ENCODE measurements around the gene MAEA. TPM values are rescaled to one million over a fixed set of nuclear protein-coding genes. Genes with fewer than 3 reads are reported as not detected.

MAEA gene
- total RNA-seq, 1 donor from 2014 or later, result 56.3 TPM

GRCh38 chr4:1378559-1379231 lies 89.0 kb downstream of the MAEA start:
- Mint-ChIP-seq H3K4me1 (ENCODE audit: low read depth) (no peaks in the 10 kb centered on the region), H3K4me3 (ENCODE audit: unreplicated experiment) (no peak overlapping the region), H3K27me3 (ENCODE audit: low read depth) (no peaks in the 10 kb centered on the region), H3K36me3 (ENCODE audit: low read depth) (peaks cover 2% of the 10 kb centered on the region), H3K9me3 (ENCODE audit: low read depth) (no peaks in the 10 kb centered on the region), H3K27ac (ENCODE audit: unreplicated experiment) (no peak overlapping the region)
- no peak for TF ChIP-seq CTCF (IDR thresholded peaks at IDR 0.05)
- peak; percentile 91 for DNase-seq (ENCODE audit: low spot score)

- no peak overlapping the region for H3K4me3 Mint-ChIP-seq (ENCODE audit: unreplicated experiment)
- no peak overlapping the region for H3K27ac Mint-ChIP-seq (ENCODE audit: unreplicated experiment)
- peaks cover 2% of the 10 kb centered on the region for H3K36me3 Mint-ChIP-seq (ENCODE audit: low read depth)
- no peaks in the 10 kb centered on the region for H3K4me1 Mint-ChIP-seq (ENCODE audit: low read depth)
- peak; percentile 79 for DNase-seq (ENCODE audit: low spot score)
- no peak for TF ChIP-seq CTCF (IDR thresholded peaks at IDR 0.05)
- H3K27me3 Mint-ChIP-seq (ENCODE audit: low read depth), result no peaks in the 10 kb centered on the region
- H3K9me3 Mint-ChIP-seq (ENCODE audit: low read depth), result no peaks in the 10 kb centered on the region
Measured at GRCh38 chr4:1379351-1379781, 89.7 kb downstream of the MAEA start.

- no peaks in the 10 kb centered on the region for H3K27me3 Mint-ChIP-seq (ENCODE audit: low read depth)
- peaks cover 4% of the 10 kb centered on the region for H3K36me3 Mint-ChIP-seq (ENCODE audit: low read depth)
- no peak overlapping the region for H3K4me3 Mint-ChIP-seq (ENCODE audit: unreplicated experiment)
- H3K9me3 Mint-ChIP-seq (ENCODE audit: low read depth), result no peaks in the 10 kb centered on the region
- no peak overlapping the region for H3K27ac Mint-ChIP-seq (ENCODE audit: unreplicated experiment)
- H3K4me1 Mint-ChIP-seq (ENCODE audit: low read depth), result no peaks in the 10 kb centered on the region
- no peak for TF ChIP-seq CTCF (IDR thresholded peaks at IDR 0.05)
- DNase-seq (ENCODE audit: low spot score), result peak; percentile 68
Measured at GRCh38 chr4:1379801-1380331, 90.2 kb downstream of the MAEA start.

- Mint-ChIP-seq H3K36me3 (ENCODE audit: low read depth) (peaks cover 4% of the 10 kb centered on the region), H3K27ac (ENCODE audit: unreplicated experiment) (no peak overlapping the region), H3K9me3 (ENCODE audit: low read depth) (no peaks in the 10 kb centered on the region), H3K4me3 (ENCODE audit: unreplicated experiment) (no peak overlapping the region), H3K4me1 (ENCODE audit: low read depth) (no peaks in the 10 kb centered on the region), H3K27me3 (ENCODE audit: low read depth) (no peaks in the 10 kb centered on the region)
- peak; percentile 86 for DNase-seq (ENCODE audit: low spot score)
- no peak for TF ChIP-seq CTCF (IDR thresholded peaks at IDR 0.05)
Measured at GRCh38 chr4:1380368-1381151, 90.9 kb downstream of the MAEA start.

GRCh38 chr4:1381181-1381621 lies 91.5 kb downstream of the MAEA start:
- DNase-seq (ENCODE audit: low spot score), result peak; percentile 82
- H3K9me3 Mint-ChIP-seq (ENCODE audit: low read depth), result no peaks in the 10 kb centered on the region

More at GRCh38 chr4:1381181-1381621, 91.5 kb downstream of the MAEA start:
- no peaks in the 10 kb centered on the region for H3K27me3 Mint-ChIP-seq (ENCODE audit: low read depth)
- TF ChIP-seq CTCF (IDR thresholded peaks at IDR 0.05), result no peak
- H3K4me3 Mint-ChIP-seq (ENCODE audit: unreplicated experiment), result no peak overlapping the region
- peaks cover 4% of the 10 kb centered on the region for H3K36me3 Mint-ChIP-seq (ENCODE audit: low read depth)
- H3K27ac Mint-ChIP-seq (ENCODE audit: unreplicated experiment), result no peak overlapping the region
- H3K4me1 Mint-ChIP-seq (ENCODE audit: low read depth), result no peaks in the 10 kb centered on the region

Data from chondrocyte (in vitro differentiated cells).